Aorta (tissue), 5 donors: ENCODE measurements around the gene RSPRY1. TPM values are rescaled to one million over a fixed set of nuclear protein-coding genes. Genes with fewer than 3 reads are reported as not detected.
A peak's percentile ranks its signal among the peaks of the same experiment; 100 is the strongest.

ENCODE experiments used
- ATAC-seq: fragments of 200-7000 bp; cut with Tn5 transposase; one replicate; pipeline ENCODE4 v1.9.1; 2022; ENCODE audit warnings: moderate library complexity; ENCODE audit not compliant: low FRiP score
- DNase-seq, 2 donors: peaks; one replicate each; pipeline ENCODE4 v3.0.0-alpha.2; 2020
- H3K27ac ChIP-seq, 2 donors: one replicate each; pipeline ENCODE4 v1.5.1; 2013; ENCODE audit warnings: low read length in 2 of 2, mild to moderate bottlenecking in 2 of 2, moderate library complexity in 2 of 2, control low read depth in 1 of 2, inconsistent platforms in 1 of 2, low read depth in 1 of 2
- H3K27me3 ChIP-seq, 2 donors: one replicate each; pipeline ENCODE4 v1.6.1; 2013; ENCODE audit warnings: control low read depth in 1 of 2, low read length in 1 of 2, mild to moderate bottlenecking in 1 of 2, moderate library complexity in 1 of 2; ENCODE audit not compliant: insufficient read depth in 2 of 2, control insufficient read depth in 1 of 2
- H3K36me3 ChIP-seq, 2 donors: one replicate each; pipeline ENCODE4 v1.6.1; 2013; ENCODE audit warnings: control low read depth in 1 of 2, low read length in 1 of 2, mild to moderate bottlenecking in 1 of 2; ENCODE audit not compliant: insufficient read depth in 2 of 2, control insufficient read depth in 1 of 2
- H3K4me1 ChIP-seq, 2 donors: one replicate each; pipeline ENCODE4 v1.6.1; 2013; ENCODE audit warnings: low read length in 2 of 2, control low read depth in 1 of 2, mild to moderate bottlenecking in 1 of 2, moderate library complexity in 1 of 2; ENCODE audit not compliant: insufficient read depth in 2 of 2, control insufficient read depth in 1 of 2
- H3K4me3 ChIP-seq, 2 donors: one replicate each; pipeline ENCODE4 v1.5.1; 2013; ENCODE audit warnings: low read length in 2 of 2, control low read depth in 1 of 2, mild to moderate bottlenecking in 1 of 2
- H3K9me3 ChIP-seq: one replicate; pipeline ENCODE4 v1.6.1; 2013; ENCODE audit warnings: mild to moderate bottlenecking, low read length; ENCODE audit not compliant: control insufficient read depth
- WGBS, 2 donors: extraction: QIAGEN DNeasy Blood & Tissue Kit; methylation state at CpG; one replicate each; pipeline ENCODE4 v1.1.7; 2013; 5-methylcytosine and 5-hydroxymethylcytosine counted together
- intact Hi-C, 2 donors: fragments of 100-400 bp; cut with DNase I; formaldehyde crosslinking; loops; one replicate each; pipeline versions ENCODE4 v1.14.2 to v1.15.0; 2022
- polyA plus RNA-seq, 2 donors: library from polyadenylated mRNA; stranded (reverse); fragments of 200-250 nt; gene quantifications; one replicate each; pipeline ENCODE4 v1.2.3, GENCODE V29; 2013
- total RNA-seq, 2 donors: library from RNA; stranded (reverse); fragmentation: NEBNext Ultra II Directional; extraction: Animal tissue kit (Norgen Biotek cat#: 25700); gene quantifications; one replicate each; pipeline ENCODE4 v1.2.1, GENCODE V29; 2021
- donor health status: healthy with polysubstance abuse.
- donor health status: Bipolar disorder and iron deficiency.
- donor health status: DM: no; HTN: no; CAD: no.
- donor health status: DM: no; HTN: no; CAD: no.
- donor health status: DM: yes; HTN: yes; CAD: no.

RSPRY1 gene
- total and polyA plus RNA-seq, 4 donors, result 10.4 to 32.5 (median 21.8) TPM

DNA sequence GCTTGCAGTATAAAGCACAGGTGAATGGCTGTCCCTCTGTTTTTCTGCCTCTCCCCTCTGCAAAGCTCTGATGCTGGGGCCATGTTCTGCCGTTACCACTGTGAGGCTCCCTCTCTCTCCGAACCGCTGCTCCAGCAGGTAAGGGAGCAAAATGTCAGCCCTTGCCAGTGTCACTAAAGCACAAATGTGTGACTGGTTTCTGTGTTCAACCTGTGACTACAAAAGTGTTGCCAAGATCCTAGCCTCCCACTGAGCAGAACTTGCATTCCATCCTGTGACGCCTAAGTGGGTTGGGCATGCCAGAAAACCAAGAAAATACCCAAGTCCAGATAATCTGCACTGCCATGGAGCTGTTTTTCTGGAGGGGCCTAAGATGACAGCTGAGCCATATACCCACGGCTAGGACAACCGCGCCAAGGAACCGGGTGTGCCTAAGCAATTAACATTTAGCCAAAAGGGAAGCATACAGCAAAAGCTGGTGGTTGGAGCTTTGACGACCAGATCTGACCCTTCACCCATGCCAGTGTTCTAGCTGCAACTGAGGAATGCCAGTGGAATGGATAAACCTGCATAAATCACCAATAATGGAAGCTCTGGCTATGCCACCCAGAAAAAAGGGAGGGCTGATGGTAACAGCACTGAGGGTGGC is 35.3 kb upstream of the RSPRY1 start:
- DNase-seq (peak in 1 of 2 donors; percentile 28), ATAC-seq (no peak)
- Histone ChIP-seq H3K27me3 (no peaks in the 10 kb centered on the region), H3K27ac (peak overlapping the region in 1 of 2 donors; percentile 8), H3K36me3 (peaks cover 2 to 3% of the 10 kb centered on the region in 2 donors), H3K9me3 (no peaks in the 10 kb centered on the region), H3K4me1 (no peaks in the 10 kb centered on the region), H3K4me3 (no peak overlapping the region)
- 73% methylated on average over 9 of the region's 9 CpGs for WGBS, 2 donors
- intact Hi-C loops, result no loop called here

DNA sequence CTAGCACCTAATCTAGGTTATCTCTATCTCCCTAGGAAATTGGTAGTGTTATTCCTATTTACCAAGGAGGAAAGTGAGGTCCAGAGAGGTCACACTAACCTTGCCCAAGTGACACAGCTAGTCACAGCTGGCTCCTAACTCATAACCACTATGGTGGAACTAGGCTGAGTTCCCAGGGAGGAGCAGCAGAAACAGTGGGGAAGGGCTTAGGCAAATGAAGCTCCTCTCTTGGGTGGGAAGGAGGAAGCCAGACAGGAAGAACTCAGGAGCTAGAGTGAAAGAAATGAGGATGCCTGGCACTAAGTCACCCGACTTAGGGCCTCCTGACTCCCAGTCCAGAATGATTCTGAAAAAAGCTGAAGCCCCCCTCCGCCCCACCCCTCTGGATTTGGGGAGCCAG is 34.8 kb upstream of the RSPRY1 start:
- intact Hi-C loops, result no loop called here
- peaks cover 2 to 3% of the 10 kb centered on the region in 2 donors for H3K36me3 ChIP-seq
- DNase-seq, result no peak

DNA sequence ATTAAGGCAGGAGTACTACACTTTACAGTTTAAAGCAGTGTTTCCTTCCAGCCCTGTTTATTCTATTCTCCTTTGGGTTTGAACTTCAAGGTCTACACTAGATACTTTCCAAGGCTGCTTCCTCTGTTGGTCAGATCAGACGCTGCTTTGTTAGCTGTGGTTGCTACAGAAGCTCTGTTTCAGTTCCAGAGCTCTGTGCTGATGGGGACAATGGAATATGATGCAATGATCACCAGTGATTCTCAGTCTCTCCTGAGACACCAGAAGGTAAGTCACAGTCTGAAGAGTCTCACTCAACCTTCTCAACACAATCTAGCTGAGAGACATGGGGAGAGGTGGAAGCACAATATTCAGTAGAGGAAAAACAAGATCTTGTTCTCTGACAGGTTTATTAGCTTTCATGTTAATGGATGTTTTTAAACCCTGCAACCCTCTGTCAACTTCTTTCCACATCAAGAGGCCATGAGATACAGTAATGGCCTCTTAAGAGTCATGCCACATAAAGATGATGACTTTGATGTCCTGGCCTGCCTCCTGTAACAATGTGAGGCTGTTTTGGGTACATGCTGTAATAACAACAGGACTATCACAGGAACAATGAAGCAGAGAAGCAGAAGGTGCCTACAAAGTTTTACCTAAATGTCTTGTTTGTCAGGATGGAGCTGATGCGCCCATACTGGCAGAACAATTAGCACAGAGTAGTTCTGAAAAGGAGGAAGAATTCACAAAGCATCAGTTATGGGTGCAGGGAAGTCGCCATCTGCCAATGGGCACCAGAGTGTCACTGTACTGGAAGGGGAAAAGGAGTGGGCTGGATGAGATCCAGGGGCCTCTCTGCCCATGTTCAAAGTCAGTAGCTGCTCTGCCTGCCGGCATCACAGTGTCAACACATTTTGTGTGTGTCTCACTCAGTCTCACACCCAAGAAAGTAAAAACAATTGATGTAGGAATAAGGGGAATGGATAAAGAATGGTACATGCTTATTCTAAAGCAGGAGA is 33.7 kb upstream of the RSPRY1 start:
- Histone ChIP-seq H3K36me3 (peaks cover 2 to 3% of the 10 kb centered on the region in 2 donors), H3K4me1 (no peaks in the 10 kb centered on the region), H3K9me3 (no peaks in the 10 kb centered on the region), H3K27ac (no peak overlapping the region), H3K27me3 (no peaks in the 10 kb centered on the region), H3K4me3 (no peak overlapping the region)
- ATAC-seq (no peak), DNase-seq (no peak)
- intact Hi-C loops, result no loop called here
- WGBS, 2 donors, result 82 to 83% methylated on average over 4 of the region's 4 CpGs

More for the DNA sequence above, 34.8 kb upstream of the RSPRY1 start:
- Histone ChIP-seq H3K4me3 (no peak overlapping the region), H3K4me1 (no peaks in the 10 kb centered on the region), H3K27ac (no peak overlapping the region), H3K9me3 (no peaks in the 10 kb centered on the region), H3K27me3 (no peaks in the 10 kb centered on the region)
- WGBS, 2 donors, result 75 to 83% methylated on average over 2 of the region's 2 CpGs
- ATAC-seq, result no peak

- ATAC-seq, result no peak
- Histone ChIP-seq H3K4me3 (no peak overlapping the region), H3K27me3 (no peaks in the 10 kb centered on the region), H3K4me1 (no peaks in the 10 kb centered on the region), H3K9me3 (no peaks in the 10 kb centered on the region), H3K27ac (no peak overlapping the region), H3K36me3 (peaks cover 2 to 3% of the 10 kb centered on the region in 2 donors)
- 83 to 88% methylated on average over 6 of the region's 6 CpGs for WGBS, 2 donors
- DNase-seq, result no peak
- intact Hi-C loops, result no loop called here
These were observed 32.3 kb upstream of the RSPRY1 start for GRCh38 chr16:57153841-57154240.

DNA sequence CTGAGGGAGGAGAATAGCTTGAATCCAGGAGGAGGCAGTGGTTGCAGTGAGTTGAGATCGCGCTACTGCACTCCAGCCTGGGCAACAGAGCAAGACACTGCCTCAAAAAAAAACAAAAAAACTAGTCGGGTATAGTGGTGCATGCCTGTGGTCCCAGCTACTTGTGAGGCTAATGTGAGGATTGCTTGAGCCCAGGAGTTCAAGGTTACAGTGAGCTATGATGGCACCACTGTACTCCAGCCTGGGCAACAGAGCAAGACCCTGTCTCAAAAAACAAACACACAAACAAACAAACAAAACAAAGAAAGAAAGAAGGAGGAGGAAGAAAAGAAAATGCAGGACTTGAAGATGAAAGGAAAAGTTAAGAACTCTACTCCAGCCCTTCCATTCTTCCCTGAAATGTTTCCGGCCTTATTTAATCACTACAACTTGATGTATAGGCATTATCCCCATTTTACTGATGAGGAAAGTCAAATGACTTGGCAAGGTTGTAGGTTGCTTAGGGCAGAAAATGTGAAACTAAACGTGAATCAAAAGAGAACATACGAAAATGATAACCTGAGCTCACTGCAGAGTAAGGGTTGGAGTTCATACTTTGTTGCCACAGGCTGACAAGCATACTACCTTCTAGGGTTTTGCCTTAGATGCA is 30.3 kb upstream of the RSPRY1 start:
- no peak overlapping the region for H3K4me3 ChIP-seq
- intact Hi-C loops, result no loop called here
- 92 to 93% methylated on average over 6 of the region's 6 CpGs for WGBS, 2 donors
- ATAC-seq (no peak), DNase-seq (no peak)
- no peaks in the 10 kb centered on the region for H3K27me3 ChIP-seq
- no peaks in the 10 kb centered on the region for H3K9me3 ChIP-seq
- H3K36me3 ChIP-seq, result peaks cover 3 to 5% of the 10 kb centered on the region in 2 donors
- no peak overlapping the region for H3K27ac ChIP-seq
- no peaks in the 10 kb centered on the region for H3K4me1 ChIP-seq

DNA sequence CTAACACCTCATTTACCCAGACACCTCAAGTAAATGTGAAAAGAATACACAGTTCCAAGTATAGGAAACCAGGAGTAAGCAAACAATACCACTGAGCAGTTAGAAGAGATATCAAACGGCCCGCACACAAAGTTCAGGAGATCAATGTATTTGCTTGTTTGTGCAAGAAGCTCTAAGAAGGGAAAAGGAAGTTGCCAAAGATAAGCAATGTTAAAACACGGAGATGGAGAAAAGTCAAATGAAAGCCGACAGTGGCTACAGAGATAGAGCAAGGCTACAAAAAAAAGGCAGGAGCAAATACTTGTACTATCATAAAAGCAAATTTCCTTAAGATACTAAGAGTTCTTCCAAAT is 29.8 kb upstream of the RSPRY1 start:
- intact Hi-C loops, result no loop called here
- WGBS, 2 donors, result 77 to 78% methylated on average over 4 of the region's 4 CpGs
- peaks cover 3 to 5% of the 10 kb centered on the region in 2 donors for H3K36me3 ChIP-seq

GRCh38 chr16:57157533-57157932 is 28.6 kb upstream of the RSPRY1 start:
- 100% methylated on average over 1 of the region's 1 CpG for WGBS, 2 donors
- Histone ChIP-seq H3K27me3 (no peaks in the 10 kb centered on the region), H3K4me1 (no peaks in the 10 kb centered on the region), H3K27ac (no peak overlapping the region), H3K9me3 (no peaks in the 10 kb centered on the region), H3K36me3 (peaks cover 3 to 5% of the 10 kb centered on the region in 2 donors), H3K4me3 (no peak overlapping the region)
- intact Hi-C loops, result no loop called here
- DNase-seq (no peak), ATAC-seq (no peak)

More for the DNA sequence above, 29.8 kb upstream of the RSPRY1 start:
- H3K9me3 ChIP-seq, result no peaks in the 10 kb centered on the region
- H3K4me1 ChIP-seq, result no peaks in the 10 kb centered on the region
- ATAC-seq (no peak), DNase-seq (no peak)
- no peaks in the 10 kb centered on the region for H3K27me3 ChIP-seq
- H3K27ac ChIP-seq, result no peak overlapping the region
- H3K4me3 ChIP-seq, result no peak overlapping the region

GRCh38 chr16:57159447-57159846 is 26.7 kb upstream of the RSPRY1 start:
- 82 to 89% methylated on average over 4 of the region's 4 CpGs for WGBS, 2 donors
- Histone ChIP-seq H3K27me3 (no peaks in the 10 kb centered on the region), H3K4me1 (no peaks in the 10 kb centered on the region), H3K36me3 (peaks cover 0 to 6% of the 10 kb centered on the region in 2 donors), H3K9me3 (no peaks in the 10 kb centered on the region), H3K4me3 (no peak overlapping the region), H3K27ac (no peak overlapping the region)
- DNase-seq (no peak), ATAC-seq (no peak)
- intact Hi-C loops, result no loop called here
